Activated gamma-delta T cell treated with Interleukin-2 at 50 U/mL for 16 hours (primary cell): ENCODE results near the gene ELMO1.

Source experiments
- DNase-seq: peaks from one replicate; pipeline ENCODE4 v3.0.0-alpha.2; 2020

The ELMO1 gene

DNA sequence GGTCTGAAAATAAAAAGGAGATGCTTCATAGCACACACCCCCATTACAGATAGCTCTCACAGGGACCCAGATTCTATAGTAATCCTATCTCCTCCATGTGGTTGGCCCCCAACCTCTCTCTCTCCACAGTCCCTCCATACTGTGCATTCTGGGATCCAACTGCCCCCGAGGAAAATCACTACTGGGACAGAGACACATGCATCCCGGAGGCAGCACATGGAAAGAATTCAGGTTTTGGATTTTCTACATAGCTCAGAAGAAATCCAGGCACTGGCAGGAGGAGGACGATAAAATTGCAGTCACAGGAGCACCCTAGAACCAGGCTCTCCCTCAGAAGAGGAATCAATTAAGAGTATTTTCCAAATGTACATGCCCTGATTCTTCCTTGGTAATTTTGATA is 239.5 kb downstream of the ELMO1 start:
- no peak for DNase-seq

GRCh38 chr7:37208528-37208927 is 240.1 kb downstream of the ELMO1 start:
- peak; percentile 23 for DNase-seq

DNA sequence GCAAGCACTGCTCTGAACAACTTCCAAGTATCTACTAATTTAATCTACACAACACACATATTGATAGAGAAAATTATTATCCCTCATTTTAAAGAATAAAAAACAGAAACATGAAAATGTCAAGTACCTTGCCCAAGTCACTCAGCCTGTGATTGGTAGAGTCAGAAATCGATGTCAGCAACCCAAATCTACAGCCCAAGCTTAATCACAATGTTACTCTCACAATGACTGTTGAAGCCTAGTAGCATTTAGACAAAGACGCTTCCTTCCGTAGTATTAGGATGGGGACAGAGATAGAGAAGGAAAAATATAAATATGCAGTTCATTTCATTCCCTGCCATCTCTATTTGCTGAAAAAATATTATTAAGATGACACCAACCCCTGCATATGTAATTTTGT is 242.5 kb downstream of the ELMO1 start:
- DNase-seq: no peak

- DNase-seq: no peak
Observed at GRCh38 chr7:37205451-37205850, 243.2 kb downstream of the ELMO1 start.

- DNase-seq: no peak
Observed at GRCh38 chr7:37201876-37202198, 246.8 kb downstream of the ELMO1 start.

DNA sequence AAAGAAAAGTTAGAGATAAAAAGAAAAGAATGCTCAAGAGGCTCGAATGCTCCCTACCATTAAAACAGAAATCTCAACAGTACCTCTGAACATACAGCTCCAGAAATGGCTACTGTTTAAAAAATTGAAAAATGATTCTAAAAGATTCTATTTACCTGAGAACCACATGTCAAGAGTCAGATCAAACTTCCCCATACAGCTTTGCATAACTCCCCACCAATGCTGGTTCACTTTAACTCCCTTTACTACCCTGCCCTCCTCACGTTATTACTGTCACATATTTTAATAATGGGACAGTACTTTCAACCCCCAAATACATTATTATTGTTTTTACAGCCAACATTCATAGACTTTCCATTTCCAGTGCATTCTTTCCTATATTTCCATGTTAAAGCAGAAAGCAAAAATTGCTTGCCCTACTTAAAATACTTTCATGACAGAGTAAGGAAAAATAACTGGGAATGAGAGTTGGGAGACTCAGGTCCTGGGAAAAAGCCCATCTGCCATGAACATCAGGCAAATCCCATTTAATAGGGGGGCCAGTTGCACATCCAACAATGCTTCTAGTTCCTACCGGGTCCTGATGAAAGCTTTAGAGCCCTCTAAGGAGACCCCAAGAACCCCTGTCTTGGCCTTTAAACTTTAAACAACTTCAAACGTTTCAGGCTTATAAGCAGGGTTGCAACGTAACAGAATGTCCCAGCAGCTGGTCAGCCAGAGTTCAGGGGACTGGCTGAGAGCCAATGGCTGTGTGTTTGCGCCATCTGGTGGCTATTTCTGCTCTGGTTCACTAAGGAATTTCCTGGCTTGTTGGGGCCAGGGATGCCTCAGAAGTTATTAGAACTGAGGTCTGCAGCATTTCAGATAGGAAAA is 247.4 kb downstream of the ELMO1 start:
- peak; percentile 26 for DNase-seq

- peak; percentile 80 for DNase-seq
Observed at GRCh38 chr7:37198906-37199485, 249.7 kb downstream of the ELMO1 start.

DNA sequence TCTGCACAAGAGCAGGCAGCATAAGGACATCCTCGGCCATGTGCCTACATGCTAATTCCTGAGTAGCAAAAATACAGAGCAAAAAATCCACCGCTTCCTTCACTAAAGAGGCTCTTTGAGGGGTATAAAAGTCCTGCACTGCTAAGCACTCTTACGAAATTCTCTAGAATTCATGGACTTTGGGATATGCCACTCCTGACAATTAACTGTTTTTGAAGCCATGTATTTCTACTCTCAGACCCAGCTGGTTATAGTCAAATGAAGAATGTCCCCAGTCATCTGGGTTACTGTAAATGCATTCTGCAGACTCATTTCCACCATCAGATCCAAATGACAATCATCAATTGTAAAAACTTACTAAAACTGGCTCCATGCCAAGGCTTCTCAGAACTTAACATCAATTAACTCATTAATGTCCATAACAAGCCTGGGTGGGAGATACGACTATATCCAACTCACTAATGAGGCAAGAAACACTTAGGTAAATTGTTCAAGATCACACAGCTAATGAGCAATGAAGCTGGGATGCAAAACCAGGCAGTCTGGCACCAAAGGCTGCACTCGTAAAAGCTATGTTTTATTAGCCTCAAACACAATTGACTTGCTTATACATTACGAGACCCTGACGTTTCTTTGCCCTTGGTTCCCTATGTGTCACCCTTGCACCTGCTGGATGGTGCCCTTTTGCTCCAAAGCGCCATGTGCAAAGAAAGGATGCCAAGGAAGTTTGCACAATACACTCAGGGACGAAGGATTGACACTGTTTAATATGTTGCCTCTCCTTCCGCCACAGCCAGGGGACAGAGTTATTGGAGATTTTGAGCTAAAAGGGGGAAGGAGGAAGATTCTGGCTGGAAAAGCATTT is 250.4 kb downstream of the ELMO1 start:
- DNase-seq: no peak

DNA sequence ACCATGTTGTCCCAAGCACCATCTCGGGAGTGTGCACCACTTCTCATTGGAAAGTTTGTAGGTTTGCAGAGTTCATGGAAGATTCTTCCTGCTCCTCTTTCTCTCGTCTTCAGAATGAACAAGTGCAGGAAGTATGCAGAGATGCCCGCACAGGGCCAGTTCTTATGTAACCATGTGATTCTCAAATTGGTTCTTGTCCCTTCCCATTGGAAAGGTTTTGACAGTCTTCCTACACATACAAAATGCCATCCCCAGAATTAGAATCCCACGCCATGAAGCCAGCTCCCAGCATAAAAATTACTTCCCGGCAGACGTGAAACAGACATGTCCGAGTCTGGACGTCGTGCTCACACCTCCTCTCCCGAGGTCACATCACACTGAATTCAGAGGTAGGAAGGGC is 251.6 kb downstream of the ELMO1 start:
- no peak for DNase-seq

GRCh38 chr7:37196676-37197075 is 252.0 kb downstream of the ELMO1 start:
- DNase-seq: no peak

- DNase-seq: no peak
Observed at GRCh38 chr7:37195388-37195787, 253.3 kb downstream of the ELMO1 start.

- DNase-seq: no peak
Observed at GRCh38 chr7:37194943-37195342, 253.7 kb downstream of the ELMO1 start.

DNA sequence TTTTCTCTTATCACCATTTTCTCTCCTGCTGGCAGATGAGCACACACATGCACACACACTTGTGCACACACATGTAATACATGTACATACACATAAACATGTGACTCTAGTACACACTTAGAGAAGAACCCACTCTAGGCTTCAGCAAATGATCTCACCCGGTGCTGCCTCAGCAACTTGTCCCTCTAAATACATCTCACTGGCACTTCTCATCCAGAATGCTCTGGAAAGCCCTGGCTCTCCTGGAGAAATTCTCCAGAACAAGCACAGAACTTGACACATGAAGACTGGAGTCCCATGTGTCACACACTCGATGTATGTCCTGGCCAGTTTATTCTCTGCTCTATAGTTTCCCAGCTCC is 254.9 kb downstream of the ELMO1 start:
- no peak for DNase-seq

- DNase-seq: no peak
Observed at GRCh38 chr7:37193087-37193774, 255.4 kb downstream of the ELMO1 start.

DNA sequence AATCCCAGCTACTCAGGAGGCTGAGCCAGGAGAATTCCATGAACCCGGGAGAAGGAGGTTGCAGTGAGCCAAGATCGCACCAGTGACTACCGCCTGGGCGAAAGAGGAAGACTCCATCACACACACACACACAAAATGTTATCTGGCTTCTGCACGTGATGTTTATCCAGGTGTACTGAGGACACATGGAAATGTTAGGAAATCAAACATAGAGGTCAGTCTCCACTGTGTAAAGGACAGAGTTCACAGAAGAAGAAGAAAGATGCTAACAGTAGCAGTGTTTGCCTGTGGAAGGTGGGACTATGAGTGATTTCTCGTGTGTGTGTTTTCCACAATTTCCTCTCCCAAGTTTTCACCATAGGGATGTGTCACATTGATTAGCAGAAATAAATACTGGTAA is 256.9 kb downstream of the ELMO1 start:
- DNase-seq: no peak

DNA sequence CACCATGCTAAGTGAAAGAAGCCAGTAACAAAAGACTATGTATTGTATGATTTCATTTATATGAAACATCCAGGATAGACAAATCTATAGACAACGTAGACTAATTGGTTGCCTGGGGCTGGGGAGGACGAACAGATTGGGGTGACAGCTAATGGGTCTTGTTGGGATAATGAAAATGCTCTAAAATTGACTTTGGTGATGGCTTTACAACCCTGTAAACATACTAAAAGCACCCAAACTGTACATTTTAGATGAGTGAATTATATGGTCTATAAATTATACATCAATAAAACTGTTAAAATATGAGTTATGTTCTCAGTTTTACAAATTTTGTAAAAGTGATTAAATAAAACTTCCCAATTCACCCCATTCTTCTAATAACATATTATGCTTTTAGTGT is 261.5 kb downstream of the ELMO1 start:
- DNase-seq: no peak

- no peak for DNase-seq
Observed at GRCh38 chr7:37186753-37187152, 261.9 kb downstream of the ELMO1 start.

DNA sequence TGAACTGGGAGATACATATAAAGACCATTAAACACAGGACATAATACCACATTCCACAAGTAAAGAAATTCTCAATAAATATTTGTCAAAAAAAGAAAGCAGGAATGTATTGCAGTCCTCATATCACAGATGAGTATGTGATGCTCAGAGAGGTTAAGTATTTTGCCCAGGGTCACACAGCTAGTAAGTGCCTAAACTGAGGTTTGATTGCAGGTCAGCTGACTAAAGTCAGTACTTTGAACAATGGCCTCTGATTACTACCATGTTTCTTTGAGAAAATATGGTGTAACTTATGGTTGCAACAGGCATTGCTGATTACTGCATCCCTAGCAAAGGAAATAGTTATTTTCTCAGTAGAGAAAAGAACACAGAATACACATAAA is 267.1 kb downstream of the ELMO1 start:
- DNase-seq: no peak

DNA sequence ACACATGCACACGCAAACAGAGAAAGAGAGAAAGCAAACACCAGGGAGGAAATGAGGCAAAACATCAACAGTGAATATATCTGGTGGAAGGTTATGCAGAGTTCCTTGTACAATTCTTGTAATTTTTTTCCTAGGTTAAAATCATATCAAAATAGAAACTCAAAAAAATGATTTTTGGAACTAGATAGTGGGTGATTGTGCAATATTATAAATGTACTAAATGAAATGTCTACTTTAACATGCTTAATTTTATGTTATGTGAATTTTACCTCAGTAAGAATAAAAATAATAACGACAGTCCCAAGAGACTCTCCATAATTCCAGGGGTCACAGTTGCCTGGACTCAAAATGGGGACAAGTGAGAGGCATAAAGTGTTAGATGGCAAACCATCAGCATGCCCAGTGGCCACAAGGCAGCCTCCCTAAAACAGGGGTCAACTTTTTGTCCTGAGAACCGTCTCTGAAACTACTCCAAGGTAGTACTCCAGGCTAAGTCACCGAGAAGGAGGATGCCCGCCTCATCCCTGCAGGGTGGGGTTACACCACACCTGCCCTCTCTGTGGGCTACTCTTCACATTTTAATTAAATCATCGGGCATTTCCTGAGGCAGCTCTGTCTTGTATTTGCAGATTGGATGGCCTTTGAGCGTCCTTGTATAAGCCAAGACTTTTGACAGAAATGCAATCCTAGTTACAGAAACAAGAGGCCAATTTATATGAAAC is 267.7 kb downstream of the ELMO1 start:
- no peak for DNase-seq

DNA sequence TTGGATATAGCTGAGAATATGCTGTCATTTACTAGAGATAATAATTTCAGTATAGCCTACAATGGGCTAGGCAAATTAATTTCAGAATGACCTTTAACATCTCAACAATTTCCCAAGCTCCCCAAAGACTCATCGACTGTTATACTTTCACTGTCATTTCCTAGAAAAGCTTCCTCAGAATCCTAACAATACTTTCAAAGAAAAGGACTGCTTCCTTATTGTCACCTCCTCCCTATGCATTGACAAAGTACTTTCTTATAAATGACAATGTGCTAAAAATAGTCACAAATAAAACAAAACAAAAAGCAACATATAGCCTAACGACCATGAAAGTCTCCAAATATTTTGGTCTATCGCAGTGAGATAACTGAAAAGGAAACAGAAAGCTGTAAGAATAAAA is 272.6 kb downstream of the ELMO1 start:
- no peak for DNase-seq

GRCh38 chr7:37174460-37174859 is 274.2 kb downstream of the ELMO1 start:
- DNase-seq: no peak

DNA sequence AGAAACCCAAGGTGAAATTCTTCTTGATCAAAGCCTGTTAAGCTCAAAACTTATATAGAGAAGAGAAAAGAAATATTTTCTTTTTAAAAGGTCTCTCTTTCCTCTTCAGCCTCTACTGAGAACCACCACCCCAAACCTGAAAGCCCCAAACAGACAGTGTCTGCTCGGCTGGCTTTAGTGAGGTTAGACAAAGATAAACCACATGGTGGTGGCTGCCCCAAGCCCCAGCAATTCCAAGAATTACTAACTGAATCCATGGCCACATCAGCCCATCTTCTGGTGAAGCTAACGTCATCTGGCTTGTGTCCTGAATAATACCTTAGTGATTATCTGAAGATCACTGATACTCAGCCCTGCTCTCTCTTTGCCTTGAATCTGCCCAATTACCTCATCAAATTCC is 275.0 kb downstream of the ELMO1 start:
- no peak for DNase-seq

GRCh38 chr7:37162106-37162505 is 286.6 kb downstream of the ELMO1 start:
- DNase-seq: no peak
